DOHH2 (cell line): ENCODE data around the gene PLA2G4A.

Experiments
- H3F3A ChIP-seq: fragments of 200-600 bp; sonication (generic), shearing (Covaris generic); 2 replicates; pipeline ENCODE4 v1.6.0; 2016; ENCODE audit warnings: antibody characterized with exemption, mild to moderate bottlenecking; ENCODE audit not compliant: control insufficient read depth, insufficient read depth
- H3K27ac ChIP-seq: fragments of 200-600 bp; sonication (generic); 2 replicates; pipeline ENCODE4 v1.5.1; 2014; ENCODE audit warnings: low read depth, mild to moderate bottlenecking, low read length, moderate library complexity
- H3K27me3 ChIP-seq: fragments of 200-600 bp; sonication (generic); 2 replicates; pipeline ENCODE4 v1.6.1; 2014; ENCODE audit warnings: mild to moderate bottlenecking, low read length, mixed read lengths; ENCODE audit not compliant: control insufficient read depth
- H3K36me3 ChIP-seq: fragments of 200-600 bp; sonication (generic); 2 replicates; pipeline ENCODE4 v1.6.1; 2014; ENCODE audit warnings: mild to moderate bottlenecking, low read length, moderate library complexity, mixed read lengths; ENCODE audit not compliant: control insufficient read depth
- H3K4me1 ChIP-seq: fragments of 200-600 bp; sonication (generic); 2 replicates; pipeline ENCODE4 v1.6.1; 2014; ENCODE audit warnings: mild to moderate bottlenecking, low read length, mixed read lengths; ENCODE audit not compliant: control insufficient read depth
- H3K4me2 ChIP-seq: fragments of 200-600 bp; sonication (generic); 2 replicates; pipeline ENCODE4 v1.6.0; 2014; ENCODE audit warnings: mild to moderate bottlenecking, low read length, moderate library complexity
- H3K4me3 ChIP-seq: fragments of 200-600 bp; sonication (generic); 2 replicates; pipeline ENCODE4 v1.5.1; 2014; ENCODE audit warnings: mild to moderate bottlenecking, low read length, mixed read lengths
- H3K79me2 ChIP-seq: fragments of 200-600 bp; sonication (generic); 2 replicates; pipeline ENCODE4 v1.6.1; 2014; ENCODE audit warnings: mild to moderate bottlenecking, low read length, mixed read lengths; ENCODE audit not compliant: control insufficient read depth
- H3K9me2 ChIP-seq: fragments of 200-600 bp; sonication (generic); replicated peaks from 2 replicates; pipeline ENCODE4 v1.6.1; 2014; ENCODE audit warnings: mild to moderate bottlenecking, low read length, mixed read lengths; ENCODE audit not compliant: control insufficient read depth
- H3K9me3 ChIP-seq: fragments of 200-600 bp; sonication (generic); 2 replicates; pipeline ENCODE4 v1.6.1; 2014; ENCODE audit warnings: antibody characterized with exemption, low read length, mixed read lengths; ENCODE audit not compliant: control insufficient read depth, insufficient read depth
- H4K20me1 ChIP-seq: fragments of 200-600 bp; sonication (generic); 2 replicates; pipeline ENCODE4 v1.6.0; 2014; ENCODE audit warnings: low read depth, mild to moderate bottlenecking, antibody characterized with exemption, low read length, moderate library complexity; ENCODE audit not compliant: control insufficient read depth, insufficient read depth
- EZH2phosphoT487 ChIP-seq: fragments of 200-600 bp; sonication (generic); IDR thresholded peaks from 2 replicates; pipeline ENCODE4 v1.6.1; 2017; ENCODE audit warnings: borderline replicate concordance, mild to moderate bottlenecking, antibody characterized with exemption, low read length, moderate library complexity, mixed read lengths
- TF ChIP-seq, protein P1 (sequence below): fragments of 200-600 bp; sonication (generic); IDR thresholded peaks from one replicate; pipeline ENCODE4 v1.5.1; 2014; ENCODE audit warnings: antibody characterized with exemption, mild to moderate bottlenecking, low read depth, low read length; ENCODE audit not compliant: poor library complexity, severe bottlenecking

The PLA2G4A gene

DNA sequence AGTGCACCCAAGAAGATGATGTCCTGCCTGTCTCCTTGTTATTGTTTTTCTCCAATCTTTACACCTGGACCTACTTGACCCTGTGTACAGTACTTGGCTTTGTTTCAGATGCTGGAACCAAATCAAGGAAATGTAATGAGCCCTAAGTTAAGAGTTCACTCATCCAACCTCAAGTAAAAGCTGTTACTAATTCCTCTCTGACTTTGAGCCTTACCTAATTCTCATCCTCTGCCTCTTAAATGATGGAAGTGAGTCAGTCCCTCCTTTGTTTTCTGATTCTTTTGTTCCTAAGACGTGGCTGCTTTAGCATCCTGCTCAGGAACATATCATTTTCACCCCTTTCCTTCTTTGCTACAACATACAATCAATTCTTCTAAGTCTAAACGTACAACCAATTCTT lies 15.3 kb upstream of the PLA2G4A start:
- H3K4me2 ChIP-seq: no peak overlapping the region
- no peaks in the 10 kb centered on the region for H3K79me2 ChIP-seq
- no peak overlapping the region for H3K4me3 ChIP-seq
- no peaks in the 10 kb centered on the region for H3K9me2 ChIP-seq
- H3K9me3 ChIP-seq: no peaks in the 10 kb centered on the region
- no peaks in the 10 kb centered on the region for H3K36me3 ChIP-seq
- no peaks in the 10 kb centered on the region for H3K4me1 ChIP-seq
- H3F3A ChIP-seq: no peaks in the 10 kb centered on the region
- H4K20me1 ChIP-seq: no peaks in the 10 kb centered on the region
- H3K27me3 ChIP-seq: no peaks in the 10 kb centered on the region
- TF ChIP-seq, protein P1, sequence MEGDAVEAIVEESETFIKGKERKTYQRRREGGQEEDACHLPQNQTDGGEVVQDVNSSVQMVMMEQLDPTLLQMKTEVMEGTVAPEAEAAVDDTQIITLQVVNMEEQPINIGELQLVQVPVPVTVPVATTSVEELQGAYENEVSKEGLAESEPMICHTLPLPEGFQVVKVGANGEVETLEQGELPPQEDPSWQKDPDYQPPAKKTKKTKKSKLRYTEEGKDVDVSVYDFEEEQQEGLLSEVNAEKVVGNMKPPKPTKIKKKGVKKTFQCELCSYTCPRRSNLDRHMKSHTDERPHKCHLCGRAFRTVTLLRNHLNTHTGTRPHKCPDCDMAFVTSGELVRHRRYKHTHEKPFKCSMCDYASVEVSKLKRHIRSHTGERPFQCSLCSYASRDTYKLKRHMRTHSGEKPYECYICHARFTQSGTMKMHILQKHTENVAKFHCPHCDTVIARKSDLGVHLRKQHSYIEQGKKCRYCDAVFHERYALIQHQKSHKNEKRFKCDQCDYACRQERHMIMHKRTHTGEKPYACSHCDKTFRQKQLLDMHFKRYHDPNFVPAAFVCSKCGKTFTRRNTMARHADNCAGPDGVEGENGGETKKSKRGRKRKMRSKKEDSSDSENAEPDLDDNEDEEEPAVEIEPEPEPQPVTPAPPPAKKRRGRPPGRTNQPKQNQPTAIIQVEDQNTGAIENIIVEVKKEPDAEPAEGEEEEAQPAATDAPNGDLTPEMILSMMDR: no peak
- no peak for TF ChIP-seq EZH2phosphoT487
- H3K27ac ChIP-seq: no peak overlapping the region

DNA sequence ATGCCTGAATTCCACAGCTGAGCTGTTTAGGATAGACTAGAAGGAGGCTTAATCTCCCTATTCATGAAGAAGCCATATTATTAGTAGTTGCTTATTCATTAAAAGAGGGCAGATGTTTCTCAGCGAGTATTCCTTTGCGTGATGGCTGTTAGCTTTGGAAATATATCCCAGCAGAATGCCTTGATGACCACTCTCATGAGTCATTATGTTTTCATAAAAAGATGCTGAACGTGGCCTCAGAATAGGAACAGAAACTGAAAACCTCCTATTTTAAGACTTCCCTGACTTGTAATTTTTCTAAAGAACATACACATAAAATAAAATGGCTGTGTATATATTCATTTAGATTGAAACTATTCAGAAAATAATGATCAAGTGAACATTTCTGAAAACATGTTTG lies 9.6 kb upstream of the PLA2G4A start:
- H3K79me2 ChIP-seq: no peaks in the 10 kb centered on the region
- no peaks in the 10 kb centered on the region for H3K9me2 ChIP-seq
- no peak for TF ChIP-seq EZH2phosphoT487
- TF ChIP-seq, protein P1: no peak

DNA sequence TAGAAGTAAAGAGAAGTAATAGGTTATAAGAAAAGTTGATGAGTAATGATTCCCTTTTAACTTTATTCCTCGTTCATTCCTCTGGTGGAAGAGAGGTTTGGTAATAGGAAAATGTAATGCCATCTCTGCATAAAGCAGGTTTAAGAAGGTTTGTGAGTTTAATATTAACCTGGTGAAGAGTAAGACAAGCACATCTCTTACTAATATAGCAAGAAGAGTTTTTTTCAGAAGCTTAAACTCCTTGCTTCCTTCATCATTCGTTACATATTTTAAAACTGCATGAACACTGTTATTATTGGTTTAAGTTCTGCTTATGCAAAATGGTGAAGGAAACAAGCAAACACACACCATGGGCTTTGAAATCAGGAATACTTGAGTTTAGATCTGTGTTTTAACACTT lies 9.2 kb upstream of the PLA2G4A start:
- no peaks in the 10 kb centered on the region for H3K4me1 ChIP-seq
- no peaks in the 10 kb centered on the region for H3K9me2 ChIP-seq
- H3K9me3 ChIP-seq: no peaks in the 10 kb centered on the region
- H3F3A ChIP-seq: no peaks in the 10 kb centered on the region
- H4K20me1 ChIP-seq: no peaks in the 10 kb centered on the region
- no peaks in the 10 kb centered on the region for H3K36me3 ChIP-seq
- H3K27me3 ChIP-seq: no peaks in the 10 kb centered on the region
- no peak overlapping the region for H3K4me2 ChIP-seq
- no peak overlapping the region for H3K27ac ChIP-seq
- no peak overlapping the region for H3K4me3 ChIP-seq
- no peaks in the 10 kb centered on the region for H3K79me2 ChIP-seq
- TF ChIP-seq EZH2phosphoT487: no peak
- TF ChIP-seq, protein P1: no peak

More for the DNA sequence above, 9.6 kb upstream of the PLA2G4A start:
- Histone ChIP-seq H3K4me3 (no peak overlapping the region), H3K9me3 (no peaks in the 10 kb centered on the region), H4K20me1 (no peaks in the 10 kb centered on the region), H3K4me2 (no peak overlapping the region), H3K27me3 (no peaks in the 10 kb centered on the region), H3K27ac (no peak overlapping the region), H3K4me1 (no peaks in the 10 kb centered on the region), H3K36me3 (no peaks in the 10 kb centered on the region), H3F3A (no peaks in the 10 kb centered on the region)
